Activated naive CD8-positive, alpha-beta T cell treated with anti-CD3 and anti-CD28 coated beads, Interleukin-2, amount 50 U/mL, for 24 hours (primary cell): ENCODE data around the gene ADAM22.

Source experiments
- ATAC-seq: fragments of 150-1000 bp; cut with Tn5 transposase; one replicate; pipeline ENCODE4 v1.10.0; 2021
- DNase-seq: peaks from one replicate; pipeline ENCODE4 v3.0.0; 2021
- H3K27ac Mint-ChIP-seq: one replicate; pipeline ENCODE4 v1.8.0; 2021; ENCODE audit warnings: mild to moderate bottlenecking, mixed read lengths
- H3K27me3 Mint-ChIP-seq: one replicate; pipeline ENCODE4 v1.8.0; 2021; ENCODE audit warnings: mixed read lengths
- H3K36me3 Mint-ChIP-seq: one replicate; pipeline ENCODE4 v1.8.0; 2021; ENCODE audit warnings: low read depth, mixed read lengths
- H3K4me1 Mint-ChIP-seq: one replicate; pipeline ENCODE4 v1.8.0; 2021; ENCODE audit warnings: mixed read lengths
- H3K4me3 Mint-ChIP-seq: one replicate; pipeline ENCODE4 v1.8.0; 2021; ENCODE audit warnings: mild to moderate bottlenecking, moderate library complexity, mixed read lengths
- H3K9me3 Mint-ChIP-seq: one replicate; pipeline ENCODE4 v1.8.0; 2021; ENCODE audit warnings: mixed read lengths

Gene ADAM22

DNA sequence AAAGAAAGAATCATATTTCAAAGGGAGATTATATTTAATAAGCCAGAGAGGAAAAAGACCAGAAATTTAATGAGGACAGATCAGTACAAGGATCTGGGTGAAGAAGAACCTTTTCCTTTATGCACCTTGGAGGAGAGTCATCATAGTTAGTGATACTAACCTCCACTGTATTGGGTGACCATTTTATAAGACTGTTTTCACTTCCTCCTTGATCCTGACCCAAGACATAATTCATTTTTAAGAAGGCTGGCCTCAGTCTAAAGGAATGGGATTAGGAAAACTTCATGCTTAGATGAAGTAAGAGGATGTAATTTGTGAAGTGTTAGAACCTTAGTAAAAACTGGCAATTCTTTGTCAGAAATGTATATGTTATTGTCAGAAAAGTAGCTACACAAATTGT, 68.6 kb downstream of the ADAM22 start:
- H3K27me3 Mint-ChIP-seq, result no peaks in the 10 kb centered on the region
- H3K4me1 Mint-ChIP-seq, result no peaks in the 10 kb centered on the region
- DNase-seq (no peak), ATAC-seq (no peak)
- no peaks in the 10 kb centered on the region for H3K36me3 Mint-ChIP-seq
- H3K27ac Mint-ChIP-seq, result no peak overlapping the region
- H3K9me3 Mint-ChIP-seq, result no peaks in the 10 kb centered on the region
- H3K4me3 Mint-ChIP-seq, result no peak overlapping the region

GRCh38 chr7:88003581-88003980, 69.5 kb downstream of the ADAM22 start:
- Mint-ChIP-seq H3K27ac (no peak overlapping the region), H3K9me3 (no peaks in the 10 kb centered on the region), H3K4me1 (no peaks in the 10 kb centered on the region), H3K4me3 (no peak overlapping the region), H3K36me3 (no peaks in the 10 kb centered on the region), H3K27me3 (no peaks in the 10 kb centered on the region)
- DNase-seq, result no peak
- ATAC-seq, result no peak

GRCh38 chr7:88005191-88005590, 71.1 kb downstream of the ADAM22 start:
- Mint-ChIP-seq H3K4me3 (no peak overlapping the region), H3K27me3 (no peaks in the 10 kb centered on the region), H3K36me3 (no peaks in the 10 kb centered on the region), H3K9me3 (no peaks in the 10 kb centered on the region), H3K27ac (no peak overlapping the region), H3K4me1 (no peaks in the 10 kb centered on the region)
- DNase-seq (no peak), ATAC-seq (no peak)

- H3K36me3 Mint-ChIP-seq, result no peaks in the 10 kb centered on the region
- no peaks in the 10 kb centered on the region for H3K9me3 Mint-ChIP-seq
- no peak overlapping the region for H3K27ac Mint-ChIP-seq
- H3K27me3 Mint-ChIP-seq, result no peaks in the 10 kb centered on the region
- ATAC-seq (no peak), DNase-seq (no peak)
- no peak overlapping the region for H3K4me3 Mint-ChIP-seq
- no peaks in the 10 kb centered on the region for H3K4me1 Mint-ChIP-seq
Measured at GRCh38 chr7:88009651-88010050, 75.6 kb downstream of the ADAM22 start.

GRCh38 chr7:88012086-88012485, 78.0 kb downstream of the ADAM22 start:
- DNase-seq (no peak), ATAC-seq (no peak)
- Mint-ChIP-seq H3K27ac (no peak overlapping the region), H3K4me1 (no peaks in the 10 kb centered on the region), H3K9me3 (no peaks in the 10 kb centered on the region), H3K27me3 (no peaks in the 10 kb centered on the region), H3K36me3 (no peaks in the 10 kb centered on the region), H3K4me3 (no peak overlapping the region)

- H3K4me1 Mint-ChIP-seq, result no peaks in the 10 kb centered on the region
- DNase-seq, result no peak
- no peaks in the 10 kb centered on the region for H3K9me3 Mint-ChIP-seq
- ATAC-seq, result no peak
- H3K4me3 Mint-ChIP-seq, result no peak overlapping the region
- no peak overlapping the region for H3K27ac Mint-ChIP-seq
- H3K36me3 Mint-ChIP-seq, result no peaks in the 10 kb centered on the region
- no peaks in the 10 kb centered on the region for H3K27me3 Mint-ChIP-seq
Measured at GRCh38 chr7:88013981-88014380, 79.9 kb downstream of the ADAM22 start.

DNA sequence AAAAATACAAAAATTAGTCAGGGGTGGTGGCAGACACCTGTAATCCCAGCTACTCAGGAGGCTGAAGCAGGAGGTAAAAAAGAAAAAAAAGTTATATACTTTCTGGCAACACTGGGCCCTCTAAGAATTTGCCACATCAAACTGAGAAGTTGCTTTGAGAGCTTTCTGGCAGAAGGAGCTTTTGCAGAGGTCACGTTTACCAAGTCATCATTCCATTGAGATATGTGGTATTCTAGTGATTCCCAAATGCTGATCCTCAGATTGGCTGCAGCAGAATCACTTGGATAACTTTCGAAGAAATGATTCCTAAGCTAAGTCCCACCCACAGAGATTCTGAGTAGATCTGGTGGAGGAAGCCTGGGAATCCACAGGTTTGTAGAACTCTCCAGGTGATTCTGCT, 80.5 kb downstream of the ADAM22 start:
- Mint-ChIP-seq H3K27ac (no peak overlapping the region), H3K27me3 (no peaks in the 10 kb centered on the region), H3K4me1 (no peaks in the 10 kb centered on the region), H3K36me3 (no peaks in the 10 kb centered on the region), H3K4me3 (no peak overlapping the region), H3K9me3 (no peaks in the 10 kb centered on the region)
- DNase-seq (no peak), ATAC-seq (no peak)

- Mint-ChIP-seq H3K9me3 (no peaks in the 10 kb centered on the region), H3K4me1 (no peaks in the 10 kb centered on the region), H3K27ac (no peak overlapping the region), H3K27me3 (no peaks in the 10 kb centered on the region), H3K36me3 (no peaks in the 10 kb centered on the region), H3K4me3 (no peak overlapping the region)
- ATAC-seq (no peak), DNase-seq (no peak)
Measured at GRCh38 chr7:88015309-88015708, 81.3 kb downstream of the ADAM22 start.

DNA sequence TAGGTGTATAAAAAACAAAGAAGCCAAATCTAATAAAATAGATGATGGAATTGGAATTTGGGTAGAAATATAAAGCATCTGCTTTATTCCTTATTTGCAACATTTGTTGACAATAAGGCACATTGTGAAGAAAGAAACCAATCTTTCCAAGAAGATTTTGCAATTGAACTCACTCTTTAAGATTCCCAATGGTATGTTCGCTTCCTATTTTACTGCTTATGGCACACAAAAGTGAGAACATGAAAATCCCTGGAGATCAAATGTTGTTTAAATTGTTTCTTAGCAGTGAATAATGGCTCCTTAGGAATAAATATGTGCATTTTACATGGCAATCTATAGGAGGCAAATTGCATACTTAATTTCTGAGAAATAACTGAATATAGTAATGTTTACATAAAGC, 84.5 kb downstream of the ADAM22 start:
- H3K36me3 Mint-ChIP-seq, result no peaks in the 10 kb centered on the region
- no peak overlapping the region for H3K4me3 Mint-ChIP-seq
- DNase-seq (no peak), ATAC-seq (no peak)
- H3K9me3 Mint-ChIP-seq, result no peaks in the 10 kb centered on the region
- no peaks in the 10 kb centered on the region for H3K4me1 Mint-ChIP-seq
- H3K27ac Mint-ChIP-seq, result no peak overlapping the region
- H3K27me3 Mint-ChIP-seq, result no peaks in the 10 kb centered on the region

DNA sequence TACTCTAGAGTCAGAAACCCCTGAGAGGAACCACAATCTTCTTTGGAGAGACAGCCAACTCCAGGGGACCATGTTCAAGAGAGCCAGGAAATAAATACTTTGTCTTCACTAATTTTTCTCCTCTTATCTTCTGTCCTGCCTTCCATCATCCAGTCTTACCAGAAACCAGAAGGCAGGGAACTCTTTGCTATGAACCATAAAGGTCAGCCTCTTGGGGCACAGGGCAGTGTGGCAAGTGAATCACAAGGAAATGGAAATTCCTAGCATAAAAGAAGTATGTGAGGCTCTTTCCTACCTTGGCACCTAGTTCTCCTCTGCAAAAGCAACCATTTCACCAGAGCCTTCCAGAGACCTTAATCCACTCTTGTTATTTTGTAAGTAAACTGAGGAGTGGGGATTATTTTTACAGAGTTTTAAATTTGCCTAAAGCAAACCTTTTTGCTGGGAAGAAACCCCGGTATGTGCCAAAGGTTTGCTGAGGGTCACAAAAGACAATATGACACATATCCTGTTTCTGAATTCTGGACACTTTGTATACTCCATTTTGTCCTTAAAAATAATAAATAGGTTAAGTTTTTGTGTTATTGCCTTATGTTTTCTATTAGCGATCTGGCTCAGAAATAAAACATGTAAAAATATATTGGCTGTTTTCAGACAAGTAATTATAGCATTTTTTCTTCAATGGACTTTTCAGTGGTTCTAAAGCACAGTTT, 87.1 kb downstream of the ADAM22 start:
- no peaks in the 10 kb centered on the region for H3K4me1 Mint-ChIP-seq
- H3K27me3 Mint-ChIP-seq, result no peaks in the 10 kb centered on the region
- H3K4me3 Mint-ChIP-seq, result no peak overlapping the region
- ATAC-seq (no peak), DNase-seq (no peak)
- peaks cover 14% of the 10 kb centered on the region for H3K9me3 Mint-ChIP-seq
- peaks cover 3% of the 10 kb centered on the region for H3K36me3 Mint-ChIP-seq
- H3K27ac Mint-ChIP-seq, result no peak overlapping the region

DNA sequence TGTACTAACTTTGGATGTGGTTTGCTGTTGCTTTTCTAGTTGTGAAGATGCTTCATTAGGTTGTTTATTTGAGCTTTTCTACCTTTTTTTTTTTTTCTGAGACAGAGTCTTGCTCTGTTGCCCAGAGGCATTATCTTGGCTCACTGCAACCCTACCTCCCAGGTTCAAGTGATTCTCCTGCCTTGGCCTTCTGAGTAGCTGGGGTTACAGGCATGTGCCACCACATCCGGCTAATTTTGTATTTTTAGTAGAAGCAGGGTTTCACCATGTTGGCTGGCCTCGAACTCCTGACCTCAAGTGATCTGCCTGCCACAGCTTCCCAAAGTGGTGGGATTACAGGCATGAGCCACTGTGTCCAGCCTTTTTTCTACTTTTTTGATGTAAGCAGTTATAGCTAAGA, 93.7 kb downstream of the ADAM22 start:
- H3K36me3 Mint-ChIP-seq, result peaks cover 12% of the 10 kb centered on the region
- peaks cover 44% of the 10 kb centered on the region for H3K9me3 Mint-ChIP-seq

DNA sequence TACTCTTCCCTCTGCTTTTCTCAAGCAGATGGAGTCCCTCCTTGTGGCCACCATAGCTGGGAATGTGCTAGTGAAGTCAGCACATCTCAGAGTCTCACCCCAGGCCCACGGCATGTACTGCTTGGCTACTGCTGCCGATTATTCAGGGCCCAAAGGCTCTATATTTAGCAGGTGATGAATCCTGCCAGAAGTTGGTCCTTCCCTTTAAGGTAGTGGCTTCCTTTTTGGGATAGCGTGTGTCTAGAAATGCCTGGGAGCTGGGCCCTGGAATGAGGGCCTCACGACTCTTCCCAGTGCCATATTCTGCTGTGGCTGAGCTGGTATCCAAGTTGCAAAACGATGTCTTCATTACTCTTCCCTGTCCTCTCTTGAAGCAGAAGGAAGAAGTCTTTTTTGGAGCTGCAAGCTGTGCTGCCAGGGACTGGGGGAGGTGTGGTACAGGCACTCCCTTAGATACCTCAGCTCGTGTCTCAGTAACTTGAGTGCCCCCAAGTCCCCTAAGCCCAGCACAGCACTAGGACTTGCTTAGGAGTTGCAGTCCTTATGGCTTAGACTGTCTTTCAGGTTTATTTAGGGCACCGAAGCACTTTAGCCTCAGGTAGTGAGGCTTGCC, 100.1 kb downstream of the ADAM22 start:
- DNase-seq (no peak), ATAC-seq (no peak)
- Mint-ChIP-seq H3K4me3 (no peak overlapping the region), H3K27me3 (no peaks in the 10 kb centered on the region), H3K9me3 (peaks cover 21% of the 10 kb centered on the region), H3K27ac (no peak overlapping the region), H3K4me1 (no peaks in the 10 kb centered on the region), H3K36me3 (peaks cover 9% of the 10 kb centered on the region)

More for the DNA sequence above, 93.7 kb downstream of the ADAM22 start:
- no peak for ATAC-seq
- no peak overlapping the region for H3K4me3 Mint-ChIP-seq
- no peaks in the 10 kb centered on the region for H3K27me3 Mint-ChIP-seq
- H3K4me1 Mint-ChIP-seq, result no peaks in the 10 kb centered on the region
- H3K27ac Mint-ChIP-seq, result no peak overlapping the region
- no peak for DNase-seq

GRCh38 chr7:88037050-88037449, 103.0 kb downstream of the ADAM22 start:
- no peak overlapping the region for H3K4me3 Mint-ChIP-seq
- H3K9me3 Mint-ChIP-seq, result peaks cover 4% of the 10 kb centered on the region
- ATAC-seq (no peak), DNase-seq (no peak)
- peaks cover 2% of the 10 kb centered on the region for H3K4me1 Mint-ChIP-seq
- H3K27me3 Mint-ChIP-seq, result no peaks in the 10 kb centered on the region
- peaks cover 3% of the 10 kb centered on the region for H3K36me3 Mint-ChIP-seq
- H3K27ac Mint-ChIP-seq, result no peak overlapping the region

- DNase-seq, result no peak
Measured at GRCh38 chr7:88040694-88041093, 106.6 kb downstream of the ADAM22 start.

DNA sequence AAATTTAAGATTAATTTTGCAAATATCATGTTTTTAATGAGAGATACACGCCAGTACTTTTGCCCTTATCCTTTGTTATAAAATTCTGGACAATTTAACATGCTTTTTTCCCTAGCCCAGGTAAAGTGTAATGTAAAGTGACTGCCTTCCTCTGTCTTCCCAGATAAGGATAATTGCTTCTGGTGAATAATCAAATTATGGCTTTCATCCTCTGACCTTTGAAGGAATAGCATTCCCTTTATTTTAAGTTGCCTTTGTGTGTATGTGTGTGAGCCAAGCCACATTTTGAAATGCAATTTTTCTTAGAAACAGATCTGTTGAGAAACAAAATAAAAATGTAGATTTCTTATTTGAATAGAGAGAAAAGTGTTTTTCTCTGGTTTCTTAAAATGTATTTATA, 107.5 kb downstream of the ADAM22 start:
- Mint-ChIP-seq H3K27me3 (no peaks in the 10 kb centered on the region), H3K36me3 (peaks cover 2% of the 10 kb centered on the region), H3K4me3 (no peak overlapping the region), H3K27ac (no peak overlapping the region), H3K4me1 (peaks cover 13% of the 10 kb centered on the region), H3K9me3 (peaks cover 4% of the 10 kb centered on the region)
- ATAC-seq, result no peak
- no peak for DNase-seq

More at GRCh38 chr7:88040694-88041093, 106.6 kb downstream of the ADAM22 start:
- H3K4me3 Mint-ChIP-seq, result no peak overlapping the region
- H3K36me3 Mint-ChIP-seq, result peaks cover 2% of the 10 kb centered on the region
- peaks cover 4% of the 10 kb centered on the region for H3K9me3 Mint-ChIP-seq
- no peak for ATAC-seq
- H3K27ac Mint-ChIP-seq, result no peak overlapping the region
- no peaks in the 10 kb centered on the region for H3K27me3 Mint-ChIP-seq
- peaks cover 10% of the 10 kb centered on the region for H3K4me1 Mint-ChIP-seq
